Stimulated activated CD4-positive, alpha-beta T cell treated with anti-CD3 and anti-CD28 coated beads, Interleukin-12 subunit alpha, Interleukin-12 subunit beta, amount 100 ng/mL, for 24 hours (primary cell): ENCODE results near the gene FOXP4.

Experiments used
- DNase-seq, 2 experiments: peaks; one replicate each; pipeline ENCODE4 v3.0.0-alpha.2; 2020; ENCODE audit warnings: low read depth in 2 of 2

Gene FOXP4

DNA sequence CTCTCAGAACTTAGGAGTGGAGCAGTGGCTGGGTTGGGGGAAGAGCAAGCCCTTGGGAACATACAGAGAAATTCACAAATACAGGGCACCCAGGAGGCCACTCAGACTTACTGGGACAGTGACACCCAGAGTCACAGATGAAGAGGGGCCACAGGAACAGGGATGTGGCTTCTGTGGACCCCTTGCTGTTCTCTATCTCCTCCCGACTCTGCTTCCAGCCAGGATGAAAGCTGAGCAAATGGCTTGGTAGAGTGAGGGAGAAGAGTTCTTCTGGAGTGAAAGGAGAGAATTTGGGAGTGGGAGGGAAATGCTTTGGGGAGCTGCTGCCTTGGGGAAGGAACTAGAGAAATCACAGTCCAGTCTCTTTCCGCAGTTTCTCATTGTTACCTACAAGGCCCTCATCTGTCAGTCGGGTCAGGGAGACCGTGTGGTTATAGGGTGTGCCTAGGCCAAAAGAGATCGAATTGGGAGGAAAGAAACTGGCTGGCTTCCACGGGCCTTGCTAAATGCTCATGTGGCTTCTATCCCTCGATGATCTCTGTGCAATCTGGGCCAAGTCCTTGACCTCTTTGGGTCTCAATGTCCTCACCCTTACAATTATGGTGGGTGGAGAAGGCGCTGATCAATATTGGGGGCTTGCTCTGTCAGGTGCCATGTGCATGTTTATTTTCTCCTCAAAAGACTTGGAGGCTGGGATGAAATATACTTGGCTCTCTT is 17.0 kb downstream of the FOXP4 start:
- no peak for DNase-seq

DNA sequence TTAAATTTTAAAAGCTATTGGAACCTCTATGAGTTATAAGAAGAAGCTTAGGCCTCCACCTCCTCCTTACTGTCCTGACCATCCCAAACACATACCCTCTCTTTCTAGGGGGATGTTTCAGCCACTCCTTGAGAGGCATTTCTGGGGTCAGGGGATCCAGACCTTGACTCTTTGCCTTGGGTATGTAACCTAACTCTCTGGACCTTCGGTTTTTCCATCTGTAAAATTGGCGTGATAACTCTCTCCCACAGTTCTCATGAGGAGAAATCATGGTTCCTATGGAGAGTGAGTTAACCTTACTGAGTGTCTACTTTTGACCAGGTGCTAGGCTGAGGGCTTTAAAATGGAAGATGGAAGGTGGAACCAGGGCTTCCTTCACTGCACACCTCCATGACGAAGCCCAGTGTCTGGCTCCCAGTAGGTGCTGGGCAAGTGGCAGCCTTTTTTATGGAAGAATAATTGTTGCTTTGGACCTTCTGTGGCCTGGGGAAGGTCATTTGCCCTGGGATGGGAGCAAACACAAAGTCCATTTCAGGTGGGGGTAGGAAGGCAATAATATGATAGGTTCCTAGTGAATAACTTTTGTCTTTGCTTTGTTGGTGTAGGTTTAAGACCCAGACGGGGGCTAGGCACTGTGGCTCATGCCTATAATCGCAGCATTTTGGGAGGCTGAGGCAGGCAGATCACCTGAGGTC is 18.4 kb downstream of the FOXP4 start:
- DNase-seq: no peak

DNA sequence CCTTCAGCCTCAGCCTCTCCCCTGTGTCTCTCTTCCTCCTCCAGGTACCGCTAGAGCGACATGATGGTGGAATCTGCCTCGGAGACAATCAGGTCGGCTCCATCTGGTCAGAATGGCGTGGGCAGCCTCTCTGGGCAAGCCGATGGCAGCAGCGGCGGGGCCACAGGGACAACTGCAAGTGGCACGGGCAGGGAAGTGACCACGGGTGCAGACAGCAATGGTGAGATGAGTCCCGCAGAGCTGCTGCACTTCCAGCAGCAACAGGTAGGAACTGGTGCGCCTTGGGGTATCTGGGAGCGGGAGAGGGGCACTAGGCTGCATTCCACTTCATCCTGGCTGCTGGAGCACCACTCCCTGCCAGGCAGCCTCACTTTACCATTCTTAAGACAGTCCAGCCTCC is 19.5 kb downstream of the FOXP4 start:
- DNase-seq: no peak

DNA sequence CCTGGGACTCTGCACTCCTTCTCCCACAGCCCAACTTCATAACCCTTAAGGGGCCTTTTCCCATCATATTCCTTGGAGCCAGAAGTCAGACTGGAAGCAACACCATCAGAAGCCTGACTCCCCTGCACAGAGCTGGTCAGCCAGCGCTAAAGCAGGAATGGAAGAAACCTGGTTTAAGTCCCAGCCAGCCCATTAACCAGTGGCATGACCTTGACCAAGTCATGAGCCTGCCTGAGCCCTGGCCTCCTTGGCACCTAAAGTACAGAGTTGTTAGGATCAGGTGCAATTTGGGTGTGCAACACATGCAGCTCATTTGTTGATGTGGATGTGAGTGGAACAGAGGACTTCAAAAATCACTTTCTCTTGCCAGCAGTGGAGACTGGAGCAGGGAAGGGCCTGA is 20.8 kb downstream of the FOXP4 start:
- no peak for DNase-seq

DNA sequence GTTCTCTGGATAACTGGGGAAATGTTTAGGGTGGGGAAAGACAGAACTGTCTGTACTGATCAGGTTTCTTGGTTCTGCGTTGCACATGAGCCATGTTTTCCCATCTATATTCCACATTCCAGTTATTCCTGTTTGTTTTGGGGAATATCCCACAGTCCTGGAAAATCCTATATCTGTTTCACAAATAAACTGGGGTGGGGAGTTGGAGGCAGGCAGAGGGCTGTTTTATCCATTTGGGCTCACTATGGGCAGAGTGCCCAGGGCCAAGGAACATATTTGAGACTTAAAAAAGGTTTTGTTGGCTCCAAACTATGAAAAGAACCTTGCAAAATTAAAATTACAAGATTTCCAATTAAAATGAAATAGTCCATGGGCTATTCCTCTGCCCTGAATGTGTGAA is 21.5 kb downstream of the FOXP4 start:
- no peak for DNase-seq

DNA sequence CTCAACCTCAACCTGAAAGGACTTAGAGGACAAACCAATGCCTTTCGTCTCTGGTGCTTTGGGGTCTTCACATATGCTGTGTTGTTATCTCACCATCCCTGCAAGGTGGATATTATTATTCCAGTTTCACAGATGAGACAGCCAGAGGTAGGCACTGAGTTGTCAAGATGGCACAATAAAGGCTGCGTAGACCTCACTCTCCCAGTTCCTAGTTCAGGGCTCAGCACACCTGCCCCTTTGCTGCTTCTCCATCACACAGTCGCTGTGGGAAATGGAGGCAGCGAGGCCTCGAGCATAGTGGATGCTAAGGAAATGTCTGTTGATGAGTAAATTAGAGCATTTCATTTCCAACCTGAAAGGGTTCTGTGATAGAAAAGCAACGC is 22.0 kb downstream of the FOXP4 start:
- no peak for DNase-seq

DNA sequence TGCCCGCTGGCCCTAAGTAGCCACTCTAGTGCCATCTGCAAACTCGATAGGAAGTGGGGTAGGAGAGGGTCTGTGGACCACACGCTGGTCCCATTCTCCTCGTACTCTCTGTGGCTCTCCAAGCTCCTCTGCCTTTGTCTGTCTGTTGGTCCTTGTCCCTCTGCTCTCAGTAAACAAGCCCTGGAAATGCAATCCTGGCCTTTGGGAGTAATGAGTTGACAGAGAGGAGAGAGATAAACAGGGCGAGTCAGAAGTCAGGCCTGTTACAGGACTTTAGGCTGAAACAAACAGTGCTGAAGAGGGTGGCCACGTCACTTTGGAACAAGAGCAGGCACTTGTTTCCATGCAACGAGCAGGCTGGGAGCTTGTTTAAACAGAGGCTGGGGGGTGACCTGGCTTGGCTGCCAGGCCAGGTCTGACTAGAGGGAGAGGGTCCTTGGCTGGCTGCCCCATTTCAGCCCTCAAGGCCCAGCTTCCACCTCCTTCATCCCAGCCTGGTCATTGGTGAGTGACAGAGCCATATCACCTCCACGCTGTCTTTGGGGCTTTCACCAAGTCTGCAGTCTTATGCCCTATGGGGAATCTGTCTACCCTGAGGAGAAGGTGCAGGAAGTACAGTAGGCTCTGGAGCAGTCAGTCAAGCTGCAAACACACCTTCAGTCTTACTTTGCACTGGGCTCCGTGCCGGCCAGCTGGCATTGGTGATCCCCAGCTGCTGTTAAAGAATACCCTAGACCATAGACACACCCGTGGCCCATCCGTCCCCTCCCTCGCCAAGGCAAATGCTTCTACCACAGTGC is 22.6 kb downstream of the FOXP4 start:
- DNase-seq: no peak

DNA sequence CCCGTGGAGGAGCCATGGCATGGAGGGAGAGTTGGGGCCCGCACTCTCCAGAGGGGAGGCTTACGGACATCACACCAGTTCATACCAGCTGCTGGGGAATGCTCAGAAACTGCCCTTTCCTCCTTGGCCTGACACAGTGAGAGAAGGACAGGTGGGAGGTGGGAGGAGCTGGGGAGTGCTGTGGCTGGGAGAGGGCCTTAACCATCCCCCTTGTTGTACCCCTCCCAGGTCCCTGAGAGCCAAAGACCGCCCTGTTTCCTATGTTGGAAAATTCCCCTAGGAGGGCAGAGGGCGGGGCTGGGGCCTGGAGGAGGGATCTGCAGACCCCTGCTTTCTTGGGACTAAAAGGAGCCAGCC is 24.1 kb downstream of the FOXP4 start:
- no peak for DNase-seq

DNA sequence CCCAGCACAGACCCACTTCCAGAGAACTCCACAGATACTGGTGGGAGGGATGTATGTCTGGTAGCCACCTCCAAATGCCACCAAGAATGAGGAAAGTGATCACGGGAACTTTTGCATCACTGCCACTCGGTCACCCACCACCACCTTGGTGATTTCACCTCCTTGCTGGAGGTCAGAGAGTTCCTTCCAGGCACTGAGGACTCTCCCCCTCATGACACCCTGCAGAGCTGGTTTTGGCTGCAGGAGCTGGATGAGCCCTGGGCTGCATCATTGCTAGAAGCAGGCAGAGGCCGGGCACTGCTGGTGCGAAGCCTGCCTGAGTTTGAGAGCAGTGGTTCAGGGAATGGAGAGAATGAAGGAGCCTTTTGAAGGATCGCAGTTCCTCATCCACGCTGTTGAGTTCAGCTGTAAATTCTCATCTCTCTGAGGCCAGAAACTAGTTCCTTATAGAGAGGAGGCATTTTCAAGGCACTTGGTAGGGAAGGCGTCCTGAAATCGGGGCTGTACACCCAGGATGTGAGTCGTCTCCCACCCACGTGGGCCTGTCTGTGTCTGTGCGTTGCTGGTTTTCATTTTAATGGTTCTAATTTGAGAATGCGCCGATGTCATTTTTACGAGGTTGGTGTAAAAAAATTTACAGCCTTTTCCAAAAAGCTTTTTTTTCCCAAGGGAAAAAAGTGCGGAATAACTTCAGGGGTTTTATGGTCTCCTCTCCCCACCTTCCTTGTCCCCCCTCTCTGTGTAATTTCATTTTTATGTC is 25.0 kb downstream of the FOXP4 start:
- no peak for DNase-seq

DNA sequence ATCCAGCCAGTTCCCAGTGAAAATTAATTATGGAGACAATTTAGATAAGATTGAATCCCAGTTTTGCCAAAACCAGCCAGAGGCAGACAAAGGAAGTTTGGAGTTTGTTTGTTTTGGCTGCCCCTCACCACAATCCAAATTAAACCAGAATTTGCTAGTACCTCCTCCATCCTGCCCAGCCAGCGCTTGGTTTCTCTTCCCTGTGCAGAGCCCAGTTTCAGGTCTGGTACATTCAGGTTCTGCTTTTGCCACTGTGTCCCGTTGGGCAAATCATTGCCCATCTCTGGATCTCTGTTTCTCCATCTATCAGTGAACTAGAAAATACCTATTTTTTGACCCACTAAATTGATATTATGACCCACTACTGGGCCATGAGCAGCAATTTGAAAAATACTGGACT is 26.4 kb downstream of the FOXP4 start:
- no peak for DNase-seq

DNA sequence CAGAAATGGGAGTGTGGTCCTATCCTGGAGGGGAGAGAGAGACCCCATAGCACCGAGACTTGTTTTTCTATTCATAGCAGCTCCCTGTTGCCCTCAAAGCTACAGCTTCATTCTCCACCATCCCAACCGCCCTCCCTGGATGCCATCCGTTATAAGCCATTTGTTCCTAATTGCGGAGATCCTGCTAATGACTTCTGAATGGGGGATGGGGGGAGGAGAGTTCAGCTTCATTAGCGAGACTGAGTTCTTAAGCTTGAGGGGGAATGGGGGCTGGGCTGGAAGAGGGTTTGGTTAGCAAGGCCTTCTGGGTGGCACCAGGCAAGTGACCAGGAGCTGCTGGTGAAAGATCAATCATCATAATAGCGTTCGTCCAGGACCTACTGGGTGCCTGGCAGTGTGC is 27.1 kb downstream of the FOXP4 start:
- DNase-seq: no peak

DNA sequence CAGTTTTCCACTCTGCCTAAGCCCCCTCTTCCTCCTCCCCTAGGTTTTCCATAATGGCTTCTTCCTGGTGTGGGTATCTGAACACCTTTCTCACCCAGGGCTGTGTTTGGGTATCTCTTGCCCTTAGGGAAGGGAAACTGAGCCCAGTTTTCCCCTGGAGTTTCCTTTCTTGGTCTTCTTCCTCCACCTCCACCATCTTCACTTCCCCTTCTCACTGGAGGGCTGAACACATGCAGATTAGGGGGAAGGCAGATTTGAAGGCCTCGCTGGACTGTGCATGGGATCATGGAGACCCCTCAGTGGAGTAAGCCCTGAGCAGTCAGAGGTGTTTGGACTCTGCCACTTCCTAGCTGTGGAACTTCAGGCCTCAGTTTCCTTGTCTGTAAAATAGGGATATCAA is 27.8 kb downstream of the FOXP4 start:
- no peak for DNase-seq

DNA sequence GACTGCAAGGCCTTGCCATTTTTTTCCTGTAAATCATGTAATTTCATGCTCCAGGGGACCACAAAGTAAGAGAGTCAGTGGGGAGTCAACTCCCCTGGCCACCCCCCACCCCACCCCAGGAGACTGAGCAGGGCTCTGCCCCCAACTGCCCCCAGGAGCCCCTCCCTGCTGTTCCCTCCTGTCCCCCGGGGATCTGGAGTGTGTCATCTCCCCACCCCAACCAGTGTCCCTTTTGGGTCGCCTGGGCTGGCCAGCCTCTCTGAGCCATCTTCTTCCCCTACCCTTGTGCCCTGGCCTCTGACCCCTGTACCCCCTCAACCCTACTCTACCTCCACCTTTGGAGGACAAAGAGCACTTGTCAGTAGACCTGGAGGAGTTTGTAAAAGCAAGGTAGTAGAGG is 29.4 kb downstream of the FOXP4 start:
- no peak for DNase-seq

DNA sequence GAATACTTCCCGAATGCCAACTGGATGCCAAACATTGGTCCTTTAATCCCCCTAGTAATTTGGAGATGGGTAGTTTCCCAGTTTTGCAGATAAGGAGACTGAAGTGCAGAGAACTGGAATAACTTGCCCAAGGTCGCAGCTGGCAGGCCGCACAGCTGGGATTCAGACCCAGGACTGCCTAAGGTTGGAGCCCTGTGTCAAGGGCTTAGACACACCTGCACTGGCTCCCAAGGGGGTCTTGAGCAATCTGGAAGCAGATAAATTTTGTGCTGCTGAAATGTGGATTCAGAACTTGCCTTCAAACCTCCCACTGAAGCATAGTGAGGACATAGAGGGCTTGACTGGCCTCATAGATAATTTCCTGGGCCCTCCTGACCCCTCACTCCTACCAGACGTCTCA is 30.5 kb downstream of the FOXP4 start:
- DNase-seq: no peak

DNA sequence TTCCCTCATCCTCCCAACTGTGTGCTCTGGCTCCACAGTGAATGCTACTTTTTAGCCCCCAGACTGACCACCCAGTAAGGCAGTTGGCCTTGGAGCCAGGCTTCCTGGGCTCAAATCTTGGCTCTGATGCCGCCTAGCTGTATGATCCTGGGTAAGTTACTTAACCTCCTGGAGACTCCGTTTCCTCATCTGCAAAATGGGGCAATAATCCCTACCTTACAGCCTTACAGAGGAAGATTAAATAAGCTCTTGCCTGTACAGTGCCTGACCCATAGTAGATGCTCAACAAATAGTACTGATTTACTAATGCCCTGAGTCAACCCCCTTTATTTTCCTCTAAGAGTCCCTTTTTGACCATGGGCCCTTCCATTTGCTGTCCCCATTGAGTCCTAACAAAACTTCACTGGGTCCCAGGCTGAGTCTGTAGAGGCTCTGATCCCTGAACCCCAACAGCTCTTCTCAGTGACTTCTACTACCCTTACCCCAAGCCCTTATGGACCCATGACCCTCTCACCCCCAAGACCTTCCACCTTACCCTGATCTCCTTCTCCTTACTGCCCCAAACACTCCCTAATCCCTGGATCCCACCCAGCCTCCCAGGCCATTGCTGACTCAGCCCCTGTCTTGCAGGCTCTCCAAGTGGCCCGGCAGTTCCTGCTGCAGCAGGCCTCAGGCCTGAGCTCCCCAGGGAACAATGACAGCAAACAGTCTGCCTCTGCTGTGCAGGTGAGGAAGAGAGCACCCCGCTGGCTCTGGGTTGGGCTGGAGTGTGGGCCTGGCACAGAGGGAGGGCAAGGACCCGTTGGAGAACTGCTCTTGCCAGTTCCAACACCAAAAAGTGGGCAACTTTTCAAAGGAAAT is 31.4 kb downstream of the FOXP4 start:
- DNase-seq: no peak

DNA sequence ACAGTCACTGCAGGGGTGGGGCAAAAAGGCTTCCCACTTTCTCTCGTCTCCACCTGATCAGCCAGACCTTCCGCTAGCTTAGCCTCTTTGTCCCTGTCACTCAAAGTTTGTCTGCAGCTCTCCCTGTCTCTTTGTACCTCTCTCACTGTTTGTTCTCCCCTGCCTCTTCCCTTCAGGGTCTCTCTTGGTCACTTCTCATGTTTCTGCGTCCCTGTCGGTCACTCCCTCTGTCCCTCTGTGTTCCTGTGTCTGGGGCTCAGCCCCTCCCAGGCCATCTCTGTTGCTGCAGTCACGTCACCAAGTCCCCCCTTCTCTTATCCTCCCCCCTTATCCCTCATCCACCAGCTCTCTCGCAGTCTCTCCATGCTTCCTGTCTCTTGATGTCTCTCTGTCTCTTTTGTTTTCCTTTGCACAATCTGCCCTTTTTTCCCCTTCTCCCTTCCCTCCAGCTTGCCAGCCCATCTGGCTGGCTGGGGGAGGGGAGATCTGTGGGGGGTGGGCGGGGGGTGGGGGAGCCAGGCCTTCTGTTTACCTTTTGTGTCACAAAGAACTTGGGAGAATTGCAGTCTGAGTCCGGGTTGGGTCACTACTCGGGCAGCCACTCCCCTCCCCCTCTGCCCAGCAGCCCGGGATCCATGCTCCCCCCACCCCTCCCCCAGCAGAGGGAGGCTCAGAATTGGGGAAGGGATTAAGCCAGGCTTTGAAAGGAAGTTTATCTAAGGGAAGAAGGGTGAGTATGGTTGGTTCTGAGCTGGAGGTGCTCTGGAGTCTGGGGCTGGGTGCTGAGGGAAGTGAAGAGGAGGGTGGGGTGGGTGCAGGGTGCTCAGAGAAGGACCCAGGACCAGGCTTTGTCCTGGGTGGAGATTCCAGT is 32.3 kb downstream of the FOXP4 start:
- DNase-seq: no peak

DNA sequence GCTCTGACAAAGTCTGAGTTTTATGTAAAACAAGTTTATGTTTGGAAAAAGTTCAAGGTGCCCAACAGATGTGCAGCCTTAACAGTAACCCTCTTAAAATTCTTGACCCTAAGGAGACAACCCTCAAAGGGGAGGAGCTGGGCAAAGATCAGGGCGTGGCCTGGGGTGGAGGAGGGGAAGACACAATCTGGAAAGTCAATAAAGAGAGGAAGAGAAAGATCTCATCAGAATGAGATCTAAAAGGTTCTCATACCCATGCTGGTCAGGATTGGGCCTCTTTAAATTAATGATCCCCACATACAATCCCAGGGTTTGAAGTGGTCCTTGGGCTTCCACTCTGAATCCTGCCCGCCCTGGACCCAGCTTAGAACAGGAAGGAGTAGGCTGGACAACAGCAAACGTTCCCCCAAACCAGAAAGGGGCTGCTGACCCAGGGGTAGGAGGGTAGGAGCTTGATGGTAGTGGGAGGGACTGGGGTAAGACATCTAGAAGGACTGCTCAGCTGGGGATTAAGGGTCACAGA is 33.0 kb downstream of the FOXP4 start:
- no peak for DNase-seq

DNA sequence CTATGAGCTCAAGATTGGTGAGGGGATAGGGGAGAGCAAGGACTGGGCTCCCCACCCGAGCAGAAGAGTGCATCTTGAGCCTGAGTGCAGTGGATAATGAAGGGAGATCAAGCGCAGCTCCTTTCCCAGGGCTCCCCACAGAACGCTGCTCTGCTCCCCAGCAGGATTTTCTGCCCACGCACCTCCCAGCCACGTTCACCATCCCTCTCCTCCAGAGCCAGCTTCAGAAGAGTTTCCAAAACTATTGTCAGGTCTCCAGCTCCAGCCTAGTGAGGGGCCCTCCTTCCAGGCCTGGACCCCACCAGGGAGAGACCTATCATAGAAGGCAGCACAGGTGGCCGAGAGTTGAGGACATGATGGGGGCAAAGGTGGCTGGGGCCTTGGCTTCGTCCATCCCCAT is 34.5 kb downstream of the FOXP4 start:
- no peak for DNase-seq

DNA sequence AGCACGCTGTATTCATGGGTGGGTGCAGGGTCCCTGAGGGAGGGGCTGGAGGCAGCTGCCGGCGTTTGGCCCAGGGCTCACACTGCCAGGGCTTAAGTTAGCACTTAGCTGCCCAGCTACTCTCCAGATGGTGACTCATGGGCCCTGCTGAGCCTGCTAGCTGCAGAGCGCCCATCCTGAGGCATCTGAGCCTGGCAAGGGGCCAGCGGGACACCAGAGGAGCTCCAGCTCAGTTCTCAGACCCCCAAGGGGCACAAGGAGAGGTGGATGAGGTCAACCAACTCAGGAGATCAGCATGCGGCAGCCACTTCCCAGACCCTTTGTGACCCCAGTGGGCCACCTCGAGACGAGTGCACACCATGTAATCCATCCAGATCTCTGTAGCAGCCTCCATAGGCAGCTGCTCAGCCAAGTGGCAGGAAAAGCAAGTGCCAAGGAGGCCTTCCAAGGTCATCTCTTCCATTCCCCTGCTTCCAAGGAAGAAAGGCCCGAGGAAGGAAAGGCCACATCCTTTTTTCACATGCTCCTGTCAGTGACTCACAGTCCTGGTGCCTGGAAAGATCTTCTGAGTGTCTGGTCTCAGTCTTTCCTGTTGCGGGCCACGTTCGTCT is 35.3 kb downstream of the FOXP4 start:
- DNase-seq: no peak

DNA sequence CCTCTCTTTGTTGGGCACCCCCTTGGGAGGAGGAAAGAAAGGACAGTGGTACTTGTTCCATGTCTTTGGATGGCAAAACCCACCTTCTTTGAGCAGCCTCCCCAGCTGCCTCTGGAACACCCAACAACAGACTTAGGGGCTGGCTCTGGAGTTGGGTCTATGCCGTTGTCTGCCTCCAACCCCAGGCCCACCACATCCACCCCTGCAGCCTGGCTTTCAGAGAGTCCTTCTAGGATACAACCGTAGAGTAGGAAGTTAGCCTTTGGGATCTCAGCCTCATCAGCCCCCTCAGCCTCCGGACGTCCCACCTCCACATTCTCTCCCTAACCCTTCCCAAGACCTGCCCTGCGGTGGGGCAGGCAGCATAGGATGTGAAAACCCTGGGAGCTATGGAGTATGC is 36.4 kb downstream of the FOXP4 start:
- DNase-seq: no peak
